OCI-LY1 (cell line): ENCODE data around the gene ADCY2.

Experiments used
- H2AFZ ChIP-seq: fragments of 200-600 bp; sonication (generic), shearing (Covaris generic); 2 replicates; pipeline ENCODE4 v1.6.0; 2014; ENCODE audit warnings: antibody characterized with exemption, mild to moderate bottlenecking, low read length
- H3F3A ChIP-seq: fragments of 200-600 bp; sonication (generic), shearing (Covaris generic); 2 replicates; pipeline ENCODE4 v1.6.0; 2014; ENCODE audit warnings: mild to moderate bottlenecking, antibody characterized with exemption, low read length, moderate library complexity; ENCODE audit not compliant: insufficient read depth
- H3K27ac ChIP-seq: fragments of 200-600 bp; sonication (generic); 2 replicates; pipeline ENCODE4 v1.5.1; 2014; ENCODE audit warnings: low read length, mixed run types, mild to moderate bottlenecking, low read depth; ENCODE audit not compliant: poor library complexity, severe bottlenecking
- H3K27me3 ChIP-seq: fragments of 200-600 bp; sonication (generic); 2 replicates; pipeline ENCODE4 v1.6.0; 2014; ENCODE audit warnings: antibody characterized with exemption, mild to moderate bottlenecking, low read length, moderate library complexity; ENCODE audit not compliant: insufficient read depth
- H3K36me3 ChIP-seq: fragments of 200-600 bp; sonication (generic); 2 replicates; pipeline ENCODE4 v1.6.1; 2014; ENCODE audit warnings: mild to moderate bottlenecking, antibody characterized with exemption, low read length, moderate library complexity, mixed read lengths; ENCODE audit not compliant: insufficient read depth
- H3K4me1 ChIP-seq: fragments of 200-600 bp; sonication (generic); 2 replicates; pipeline ENCODE4 v1.5.1; 2014; ENCODE audit warnings: mild to moderate bottlenecking, low read length, moderate library complexity; ENCODE audit not compliant: insufficient read depth, severe bottlenecking
- H3K4me2 ChIP-seq: fragments of 200-600 bp; sonication (generic), shearing (Covaris generic); 2 replicates; pipeline ENCODE4 v1.6.1; 2014; ENCODE audit warnings: low read length
- H3K4me3 ChIP-seq: fragments of 200-600 bp; sonication (generic); 2 replicates; pipeline ENCODE4 v1.5.1; 2014; ENCODE audit warnings: low read length, low read depth, mild to moderate bottlenecking, mixed read lengths; ENCODE audit not compliant: poor library complexity, severe bottlenecking
- H3K79me2 ChIP-seq: fragments of 200-600 bp; shearing (Covaris generic); 2 replicates; pipeline ENCODE4 v1.6.1; 2016; ENCODE audit warnings: mixed run types, low read length, mixed read lengths; ENCODE audit not compliant: insufficient read depth
- H3K9ac ChIP-seq: fragments of 200-600 bp; sonication (generic), shearing (Covaris generic); 2 replicates; pipeline ENCODE4 v1.6.1; 2014; ENCODE audit warnings: mild to moderate bottlenecking, low read length, mixed read lengths
- H3K9me2 ChIP-seq: fragments of 200-600 bp; sonication (generic), shearing (Covaris generic); 2 replicates; pipeline ENCODE4 v1.6.1; 2014; ENCODE audit warnings: low read depth, mild to moderate bottlenecking, low read length, mixed read lengths
- H3K9me3 ChIP-seq: fragments of 200-600 bp; shearing (Covaris generic); 2 replicates; pipeline ENCODE4 v1.6.1; 2014; ENCODE audit warnings: low read length, mixed read lengths
- H4K20me1 ChIP-seq: fragments of 200-600 bp; sonication (generic), shearing (Covaris generic); 2 replicates; pipeline ENCODE4 v1.6.0; 2016; ENCODE audit warnings: mild to moderate bottlenecking, low read length; ENCODE audit not compliant: insufficient read depth
- EZH2 ChIP-seq: fragments of 200-600 bp; sonication (generic), shearing (Covaris generic); IDR thresholded peaks from 2 replicates; pipeline ENCODE4 v1.8.0; 2017; ENCODE audit warnings: borderline replicate concordance, mixed run types, mild to moderate bottlenecking, antibody characterized with exemption, low read length, moderate library complexity, mixed read lengths
- TF ChIP-seq, protein P1 (sequence below): fragments of 200-600 bp; sonication (generic), shearing (Covaris generic); IDR thresholded peaks from 2 replicates; pipeline ENCODE4 v1.5.1; 2017; ENCODE audit warnings: mild to moderate bottlenecking, antibody characterized with exemption, low read length, moderate library complexity, mixed read lengths

The ADCY2 gene

DNA sequence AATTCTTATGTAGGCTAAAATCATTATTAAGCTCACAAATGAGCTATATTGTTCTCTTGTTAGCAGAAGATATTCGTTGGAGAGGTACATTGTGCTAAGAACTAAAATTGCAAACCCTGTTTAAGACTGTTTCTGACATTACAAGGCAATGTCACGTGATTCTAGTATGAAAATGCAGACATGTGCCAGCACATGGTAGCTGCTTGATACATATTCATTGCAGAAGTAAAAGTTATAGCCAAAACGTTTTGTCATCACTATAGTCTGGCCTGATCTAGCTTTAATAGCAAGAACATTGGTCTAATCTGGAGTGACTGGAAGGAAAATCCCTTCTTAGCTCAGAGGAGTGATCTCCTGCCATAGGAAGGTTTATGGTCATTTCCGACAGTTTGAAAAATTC lies 310.3 kb downstream of the ADCY2 start:
- Histone ChIP-seq H3K27ac (no peak overlapping the region), H4K20me1 (no peaks in the 10 kb centered on the region), H3K9me3 (no peaks in the 10 kb centered on the region), H3K27me3 (no peaks in the 10 kb centered on the region), H3K4me3 (no peak overlapping the region), H3K79me2 (no peaks in the 10 kb centered on the region), H3K4me2 (no peak overlapping the region), H2AFZ (no peak overlapping the region), H3K4me1 (no peaks in the 10 kb centered on the region), H3F3A (no peaks in the 10 kb centered on the region), H3K36me3 (no peaks in the 10 kb centered on the region), H3K9ac (no peak overlapping the region), H3K9me2 (no peaks in the 10 kb centered on the region)
- TF ChIP-seq EZH2 = no peak
- TF ChIP-seq, protein P1, sequence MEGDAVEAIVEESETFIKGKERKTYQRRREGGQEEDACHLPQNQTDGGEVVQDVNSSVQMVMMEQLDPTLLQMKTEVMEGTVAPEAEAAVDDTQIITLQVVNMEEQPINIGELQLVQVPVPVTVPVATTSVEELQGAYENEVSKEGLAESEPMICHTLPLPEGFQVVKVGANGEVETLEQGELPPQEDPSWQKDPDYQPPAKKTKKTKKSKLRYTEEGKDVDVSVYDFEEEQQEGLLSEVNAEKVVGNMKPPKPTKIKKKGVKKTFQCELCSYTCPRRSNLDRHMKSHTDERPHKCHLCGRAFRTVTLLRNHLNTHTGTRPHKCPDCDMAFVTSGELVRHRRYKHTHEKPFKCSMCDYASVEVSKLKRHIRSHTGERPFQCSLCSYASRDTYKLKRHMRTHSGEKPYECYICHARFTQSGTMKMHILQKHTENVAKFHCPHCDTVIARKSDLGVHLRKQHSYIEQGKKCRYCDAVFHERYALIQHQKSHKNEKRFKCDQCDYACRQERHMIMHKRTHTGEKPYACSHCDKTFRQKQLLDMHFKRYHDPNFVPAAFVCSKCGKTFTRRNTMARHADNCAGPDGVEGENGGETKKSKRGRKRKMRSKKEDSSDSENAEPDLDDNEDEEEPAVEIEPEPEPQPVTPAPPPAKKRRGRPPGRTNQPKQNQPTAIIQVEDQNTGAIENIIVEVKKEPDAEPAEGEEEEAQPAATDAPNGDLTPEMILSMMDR = no peak

DNA sequence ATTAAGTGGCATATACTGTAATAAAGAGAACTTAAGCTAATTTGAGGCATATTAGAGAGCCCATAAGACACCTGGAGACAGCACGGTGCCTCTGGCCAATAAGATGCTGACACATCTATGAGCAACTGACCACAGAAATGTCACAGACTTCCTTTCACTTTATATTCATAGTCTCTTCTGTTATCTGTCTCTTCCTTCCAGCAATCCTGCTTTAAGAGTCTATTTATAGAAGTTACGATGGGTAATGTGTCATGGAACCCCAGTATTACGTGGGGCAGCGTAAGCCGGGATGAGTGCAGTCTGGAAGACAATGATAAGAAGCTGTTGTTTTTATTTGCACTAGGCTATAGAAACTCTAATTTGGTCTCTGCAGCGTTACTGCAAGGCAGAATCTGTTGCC lies 318.2 kb downstream of the ADCY2 start:
- Histone ChIP-seq H3K9ac (no peak overlapping the region), H3K79me2 (no peaks in the 10 kb centered on the region), H3K27ac (no peak overlapping the region), H3K36me3 (no peaks in the 10 kb centered on the region), H3K4me2 (no peak overlapping the region), H4K20me1 (no peaks in the 10 kb centered on the region), H2AFZ (no peak overlapping the region), H3K27me3 (no peaks in the 10 kb centered on the region), H3K9me3 (no peaks in the 10 kb centered on the region), H3K4me1 (no peaks in the 10 kb centered on the region), H3K9me2 (no peaks in the 10 kb centered on the region), H3K4me3 (no peak overlapping the region), H3F3A (no peaks in the 10 kb centered on the region)
- TF ChIP-seq, protein P1 = no peak
- TF ChIP-seq EZH2 = no peak

DNA sequence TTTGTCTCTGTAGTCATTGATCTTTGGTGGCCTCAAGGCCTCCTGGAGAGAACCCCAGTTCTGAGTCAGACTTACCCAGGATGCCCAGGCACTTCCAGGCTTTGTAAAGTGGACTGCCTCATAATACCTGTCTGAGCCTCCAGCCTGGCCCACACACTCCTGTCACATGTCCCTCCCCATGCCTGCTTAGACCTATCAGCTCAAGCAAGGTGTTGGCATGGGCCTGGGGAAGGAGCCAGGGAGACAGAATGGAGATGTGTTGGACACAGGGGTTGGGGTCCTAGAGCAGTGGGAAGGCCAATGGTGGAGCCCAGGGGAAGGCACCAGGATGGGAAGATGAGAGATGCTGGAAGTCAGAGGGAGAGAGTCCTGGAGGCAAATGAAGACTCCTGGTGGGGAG lies 318.8 kb downstream of the ADCY2 start:
- no peaks in the 10 kb centered on the region for H3K4me1 ChIP-seq
- no peaks in the 10 kb centered on the region for H3F3A ChIP-seq
- H4K20me1 ChIP-seq = no peaks in the 10 kb centered on the region
- no peaks in the 10 kb centered on the region for H3K9me2 ChIP-seq
- no peak overlapping the region for H3K4me2 ChIP-seq
- no peak overlapping the region for H3K4me3 ChIP-seq
- H3K27ac ChIP-seq = no peak overlapping the region
- no peaks in the 10 kb centered on the region for H3K36me3 ChIP-seq
- H3K9me3 ChIP-seq = no peaks in the 10 kb centered on the region
- no peaks in the 10 kb centered on the region for H3K27me3 ChIP-seq
- H3K79me2 ChIP-seq = no peaks in the 10 kb centered on the region
- H2AFZ ChIP-seq = no peak overlapping the region
- no peak for TF ChIP-seq EZH2
- TF ChIP-seq, protein P1 = no peak
- H3K9ac ChIP-seq = no peak overlapping the region
